GM06990 (cell line): ENCODE data around the gene CDC42BPA.

Experiments used
- DNase-seq: peaks from one replicate; pipeline ENCODE4 v3.0.0-alpha.2; 2011; ENCODE audit not compliant: insufficient read length; ENCODE audit errors: extremely low read depth
- H3K27me3 ChIP-seq: replicated peaks from 2 replicates; pipeline ENCODE4 v1.6.0; 2011; ENCODE audit warnings: low read length; ENCODE audit not compliant: control insufficient read depth, insufficient read depth
- H3K36me3 ChIP-seq: 2 replicates; pipeline ENCODE4 v1.5.1; 2011; ENCODE audit warnings: low read length; ENCODE audit not compliant: control insufficient read depth, insufficient read depth
- H3K4me3 ChIP-seq: replicated peaks from 2 replicates; pipeline ENCODE4 v1.5.1; 2011; ENCODE audit warnings: low read depth, mild to moderate bottlenecking, control low read depth, low read length
- TF ChIP-seq, protein P1 (sequence below): IDR thresholded peaks from 2 replicates; pipeline ENCODE4 v1.5.1; 2011; ENCODE audit warnings: low read length, control low read depth, mild to moderate bottlenecking, inconsistent platforms; ENCODE audit not compliant: insufficient read depth, poor library complexity, severe bottlenecking

CDC42BPA gene

DNA sequence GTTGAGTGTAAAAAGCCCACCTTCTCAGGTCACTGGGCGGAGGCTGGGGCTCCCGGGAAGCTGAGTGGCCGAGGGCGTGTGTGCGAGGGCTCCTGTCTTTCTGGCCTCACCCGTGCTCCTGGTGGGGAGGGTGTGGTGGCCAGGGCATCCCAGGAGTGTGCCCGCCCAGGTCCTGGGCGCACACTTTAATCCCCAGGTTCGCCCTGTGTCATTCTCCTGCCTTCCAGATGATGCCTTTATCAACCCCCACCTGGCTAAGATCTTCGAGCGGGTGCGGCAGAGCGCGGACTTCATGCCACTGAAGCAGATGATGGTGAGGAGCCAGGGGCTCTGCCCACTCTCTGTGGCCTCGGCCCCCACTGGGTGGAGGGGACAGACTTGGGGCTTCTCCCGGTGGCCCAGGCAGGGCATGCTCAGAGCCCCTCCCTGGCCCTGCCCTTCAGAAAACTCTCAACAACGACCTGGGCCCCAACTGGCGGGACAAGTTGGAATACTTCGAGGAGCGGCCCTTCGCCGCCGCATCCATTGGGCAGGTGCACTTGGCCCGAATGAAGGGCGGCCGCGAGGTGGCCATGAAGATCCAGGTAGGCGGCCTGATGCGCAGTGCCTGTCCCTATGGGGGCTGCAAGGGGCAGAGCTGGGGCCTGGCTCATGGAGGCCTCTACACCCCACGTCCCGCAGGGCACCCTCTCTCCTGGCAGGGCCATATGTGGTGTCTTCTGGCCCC lies 335.7 kb downstream of the CDC42BPA start:
- Histone ChIP-seq H3K27me3 (no peaks in the 10 kb centered on the region), H3K36me3 (no peaks in the 10 kb centered on the region; the same call in none of the 2 replicates), H3K4me3 (no peak overlapping the region)
- no peak for DNase-seq
- TF ChIP-seq, protein P1, sequence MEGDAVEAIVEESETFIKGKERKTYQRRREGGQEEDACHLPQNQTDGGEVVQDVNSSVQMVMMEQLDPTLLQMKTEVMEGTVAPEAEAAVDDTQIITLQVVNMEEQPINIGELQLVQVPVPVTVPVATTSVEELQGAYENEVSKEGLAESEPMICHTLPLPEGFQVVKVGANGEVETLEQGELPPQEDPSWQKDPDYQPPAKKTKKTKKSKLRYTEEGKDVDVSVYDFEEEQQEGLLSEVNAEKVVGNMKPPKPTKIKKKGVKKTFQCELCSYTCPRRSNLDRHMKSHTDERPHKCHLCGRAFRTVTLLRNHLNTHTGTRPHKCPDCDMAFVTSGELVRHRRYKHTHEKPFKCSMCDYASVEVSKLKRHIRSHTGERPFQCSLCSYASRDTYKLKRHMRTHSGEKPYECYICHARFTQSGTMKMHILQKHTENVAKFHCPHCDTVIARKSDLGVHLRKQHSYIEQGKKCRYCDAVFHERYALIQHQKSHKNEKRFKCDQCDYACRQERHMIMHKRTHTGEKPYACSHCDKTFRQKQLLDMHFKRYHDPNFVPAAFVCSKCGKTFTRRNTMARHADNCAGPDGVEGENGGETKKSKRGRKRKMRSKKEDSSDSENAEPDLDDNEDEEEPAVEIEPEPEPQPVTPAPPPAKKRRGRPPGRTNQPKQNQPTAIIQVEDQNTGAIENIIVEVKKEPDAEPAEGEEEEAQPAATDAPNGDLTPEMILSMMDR = no peak

DNA sequence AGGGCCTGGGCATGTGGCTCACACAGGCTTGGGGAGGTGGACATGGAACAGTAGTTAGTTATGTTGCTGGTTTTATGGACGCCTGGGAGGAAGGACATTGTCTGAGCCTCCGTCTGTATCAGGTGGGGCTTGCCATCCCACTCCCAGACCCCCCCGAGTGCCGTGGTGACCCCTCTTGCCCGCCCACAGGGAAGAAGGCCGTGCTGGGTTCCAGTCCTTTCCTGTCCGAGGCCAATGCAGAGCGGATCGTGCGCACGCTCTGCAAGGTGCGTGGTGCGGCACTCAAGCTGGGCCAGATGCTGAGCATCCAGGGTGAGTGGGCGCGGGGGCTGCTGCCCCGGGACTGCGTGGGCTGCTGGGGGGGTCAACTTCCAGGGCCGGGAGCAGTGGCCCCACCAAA lies 336.5 kb downstream of the CDC42BPA start:
- no peaks in the 10 kb centered on the region for H3K27me3 ChIP-seq
- TF ChIP-seq, protein P1 = no peak
- H3K4me3 ChIP-seq = no peak overlapping the region
- DNase-seq = no peak
- H3K36me3 ChIP-seq = no peaks in the 10 kb centered on the region; the same call in none of the 2 replicates

DNA sequence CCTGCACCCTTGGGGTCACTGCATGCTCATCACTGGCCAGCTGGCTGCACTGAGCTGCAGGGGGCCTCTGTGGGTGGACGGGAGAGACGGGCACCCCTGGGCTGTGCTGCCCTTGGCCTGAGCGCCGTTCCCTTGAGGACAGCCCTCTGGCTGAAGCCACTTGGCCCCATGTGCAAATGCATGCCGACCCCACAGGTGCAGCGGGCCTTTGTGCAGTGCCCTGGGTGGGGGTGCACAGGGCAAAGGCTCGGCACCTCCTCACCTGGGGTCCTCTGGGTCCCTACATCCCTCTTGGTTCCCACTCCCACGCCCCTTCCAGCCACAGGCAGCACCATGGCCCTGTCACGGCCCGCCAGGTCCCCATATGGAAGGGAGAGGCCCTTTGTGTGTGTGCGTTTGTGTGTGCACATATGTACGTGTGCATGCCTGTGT lies 336.9 kb downstream of the CDC42BPA start:
- Histone ChIP-seq H3K36me3 (no peaks in the 10 kb centered on the region; the same call in none of the 2 replicates), H3K27me3 (no peaks in the 10 kb centered on the region), H3K4me3 (no peak overlapping the region)
- TF ChIP-seq, protein P1 = no peak
- DNase-seq = no peak

DNA sequence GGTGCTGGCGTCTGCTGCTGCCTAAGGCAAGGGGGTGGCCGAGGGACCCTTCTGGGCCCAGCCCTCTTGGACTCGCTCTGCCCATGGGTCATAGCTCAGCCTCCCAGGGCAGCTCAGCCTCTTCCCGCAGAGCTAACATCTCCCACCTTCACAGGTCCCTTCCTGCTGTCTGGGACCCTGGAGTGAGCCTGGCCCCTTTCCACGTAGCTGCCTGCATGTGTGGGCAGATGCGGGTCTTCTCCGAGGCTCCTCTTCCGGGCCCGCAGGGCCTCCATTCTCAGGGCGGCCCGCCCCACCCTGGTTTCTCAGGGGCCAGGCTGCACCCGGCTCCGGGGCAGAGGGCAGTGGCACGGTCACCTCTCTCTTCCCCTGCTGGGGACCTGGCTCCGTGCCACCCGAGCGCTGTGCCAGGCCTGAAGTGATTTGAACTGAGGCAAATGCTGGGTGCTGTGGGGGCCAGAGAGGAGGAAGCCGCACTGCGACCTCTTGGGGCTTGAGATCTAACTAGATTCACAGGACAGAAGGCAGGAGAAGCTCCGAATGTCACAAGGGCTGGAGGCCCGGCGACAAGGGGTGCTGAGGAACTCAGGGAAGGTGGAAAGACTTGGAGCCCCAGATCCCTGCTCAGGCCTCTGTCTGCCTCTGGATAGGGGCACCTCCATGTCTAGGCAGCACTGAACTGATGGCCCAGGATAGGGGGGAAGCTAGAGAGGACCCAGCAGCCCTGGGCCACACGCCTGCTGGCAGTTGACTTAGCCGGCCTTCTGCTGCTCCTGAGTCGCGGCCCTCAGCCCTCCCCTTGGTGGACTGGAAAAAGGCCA lies 337.5 kb downstream of the CDC42BPA start:
- DNase-seq = no peak
- TF ChIP-seq, protein P1 = no peak
- Histone ChIP-seq H3K27me3 (no peaks in the 10 kb centered on the region), H3K36me3 (no peaks in the 10 kb centered on the region; the same call in none of the 2 replicates), H3K4me3 (no peak overlapping the region)

DNA sequence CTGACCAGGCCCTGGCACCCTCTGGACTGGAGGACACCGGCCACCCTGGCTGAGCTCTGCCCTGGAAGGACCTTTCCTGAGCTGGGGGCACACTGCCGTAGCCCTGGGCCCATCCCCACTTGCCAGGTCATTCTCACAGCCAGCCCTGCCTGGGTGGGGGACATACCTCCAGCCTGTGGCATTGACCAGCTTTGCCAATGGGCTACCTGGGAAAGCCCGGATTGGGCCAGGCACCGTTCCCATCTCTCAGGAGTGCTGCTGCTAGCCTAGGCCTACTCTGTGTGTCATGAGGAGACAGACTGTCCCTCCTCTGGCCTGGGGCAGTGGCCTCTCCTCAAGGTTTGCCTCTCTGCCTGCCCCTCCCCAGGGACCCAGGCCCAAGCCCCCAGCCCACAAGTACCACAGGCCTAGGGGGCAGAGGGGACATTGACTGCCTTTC lies 338.2 kb downstream of the CDC42BPA start:
- TF ChIP-seq, protein P1 = no peak
- Histone ChIP-seq H3K4me3 (no peak overlapping the region), H3K27me3 (no peaks in the 10 kb centered on the region), H3K36me3 (no peaks in the 10 kb centered on the region; the same call in none of the 2 replicates)
- no peak for DNase-seq
